Liver (tissue), 9 donors: ENCODE measurements around the gene WDR86. TPM values are rescaled to one million over a fixed set of nuclear protein-coding genes. Genes with fewer than 3 reads are reported as not detected.
A peak's percentile ranks its signal among the peaks of the same experiment; 100 is the strongest.

Experiments used
- DNase-seq: peaks from one replicate; pipeline ENCODE4 v3.0.0-alpha.2; 2017; ENCODE audit warnings: low spot score
- H3K27ac ChIP-seq, 2 donors: one replicate each; pipeline ENCODE4 v1.7.0; 2013; ENCODE audit warnings: inconsistent platforms in 2 of 2, low read length in 2 of 2, control low read depth in 1 of 2, low read depth in 1 of 2, mild to moderate bottlenecking in 1 of 2
- H3K27me3 ChIP-seq, 4 donors: one replicate each; pipeline versions ENCODE4 v1.6.1 to v1.7.0; 2013; ENCODE audit warnings: low read length in 3 of 4, inconsistent platforms in 1 of 4, mild to moderate bottlenecking in 1 of 4, moderate library complexity in 1 of 4; ENCODE audit not compliant: control insufficient read depth in 4 of 4, insufficient read depth in 4 of 4
- H3K36me3 ChIP-seq, 4 donors: one replicate each; pipeline versions ENCODE4 v1.6.1 to v1.7.0; 2013; ENCODE audit warnings: low read length in 3 of 4, mild to moderate bottlenecking in 3 of 4, low read depth in 1 of 4, moderate library complexity in 1 of 4; ENCODE audit not compliant: control insufficient read depth in 4 of 4, insufficient read depth in 3 of 4
- H3K4me1 ChIP-seq, 4 donors: one replicate each; pipeline versions ENCODE4 v1.6.1 to v1.7.0; 2013; ENCODE audit warnings: low read length in 3 of 4, mild to moderate bottlenecking in 3 of 4, moderate library complexity in 1 of 4; ENCODE audit not compliant: control insufficient read depth in 4 of 4, insufficient read depth in 4 of 4
- H3K4me3 ChIP-seq, 3 donors: one replicate each; pipeline versions ENCODE4 v1.6.1 to v1.7.0; 2013; ENCODE audit warnings: low read length in 3 of 3, control low read depth in 1 of 3, low read depth in 1 of 3, mild to moderate bottlenecking in 1 of 3
- H3K9ac ChIP-seq, 2 donors: one replicate each; pipeline ENCODE4 v1.7.0; 2013; ENCODE audit warnings: low read length in 2 of 2, mild to moderate bottlenecking in 2 of 2, moderate library complexity in 2 of 2, control low read depth in 1 of 2, low read depth in 1 of 2
- H3K9me3 ChIP-seq, 4 donors: one replicate each; pipeline versions ENCODE4 v1.6.1 to v1.7.0; 2013; ENCODE audit warnings: low read length in 3 of 4; ENCODE audit not compliant: control insufficient read depth in 4 of 4
- ATF3 ChIP-seq: IDR thresholded peaks from 2 replicates; pipeline ENCODE4 v1.6.1; 2016; ENCODE audit warnings: antibody characterized with exemption
- CTCF ChIP-seq: fragments of 150-350 bp; IDR thresholded peaks from 2 replicates; pipeline ENCODE4 v1.5.1; 2017; ENCODE audit warnings: improper control_type of control experiment, low read depth, low read length; ENCODE audit not compliant: missing input control
- EGR1 ChIP-seq, 2 donors: IDR thresholded peaks; 2 replicates each; pipeline ENCODE4 v1.6.1; 2016 to 2018; ENCODE audit warnings: antibody characterized with exemption in 2 of 2, low read depth in 2 of 2
- FOXA1 ChIP-seq: IDR thresholded peaks from 2 replicates; pipeline ENCODE4 v1.6.1; 2016; ENCODE audit warnings: antibody characterized with exemption
- FOXA2 ChIP-seq: IDR thresholded peaks from 2 replicates; pipeline ENCODE4 v1.6.1; 2016; ENCODE audit warnings: antibody characterized with exemption
- GABPA ChIP-seq, 2 donors: IDR thresholded peaks in 1 of 2; conservative IDR thresholded peaks in 1 of 2; 2 replicates each; pipeline ENCODE4 v1.6.1; 2016; ENCODE audit warnings: antibody characterized with exemption in 2 of 2, mild to moderate bottlenecking in 1 of 2, moderate library complexity in 1 of 2
- HNF4A ChIP-seq, 2 donors: conservative IDR thresholded peaks; 2 replicates each; pipeline ENCODE4 v1.6.1; 2016; ENCODE audit warnings: antibody characterized with exemption in 2 of 2, mild to moderate bottlenecking in 2 of 2
- HNF4G ChIP-seq: IDR thresholded peaks from 2 replicates; pipeline ENCODE4 v1.6.1; 2016; ENCODE audit warnings: antibody characterized with exemption
- JUND ChIP-seq, 2 donors: IDR thresholded peaks; 2 replicates each; pipeline ENCODE4 v1.6.1; 2016; ENCODE audit warnings: antibody characterized with exemption in 2 of 2
- MAX ChIP-seq: IDR thresholded peaks from 2 replicates; pipeline ENCODE4 v1.6.1; 2016; ENCODE audit warnings: antibody characterized with exemption
- NR2F2 ChIP-seq: IDR thresholded peaks from 2 replicates; pipeline ENCODE4 v1.6.1; 2016; ENCODE audit warnings: antibody characterized with exemption
- REST ChIP-seq: IDR thresholded peaks from 2 replicates; pipeline ENCODE4 v1.6.1; 2016; ENCODE audit warnings: antibody characterized with exemption, mild to moderate bottlenecking
- RXRA ChIP-seq, 2 donors: IDR thresholded peaks; 2 replicates each; pipeline ENCODE4 v1.6.1; 2017 to 2018; ENCODE audit warnings: antibody characterized with exemption in 2 of 2, mild to moderate bottlenecking in 1 of 2
- SP1 ChIP-seq: IDR thresholded peaks from 2 replicates; pipeline ENCODE4 v1.6.1; 2018; ENCODE audit warnings: antibody characterized with exemption, mild to moderate bottlenecking
- TAF1 ChIP-seq: conservative IDR thresholded peaks from 2 replicates; pipeline ENCODE4 v1.6.1; 2016; ENCODE audit warnings: antibody characterized with exemption, mild to moderate bottlenecking
- YY1 ChIP-seq: IDR thresholded peaks from 2 replicates; pipeline ENCODE4 v1.6.1; 2016; ENCODE audit warnings: antibody characterized with exemption, mild to moderate bottlenecking
- ZBTB33 ChIP-seq: IDR thresholded peaks from 2 replicates; pipeline ENCODE4 v1.6.1; 2016; ENCODE audit warnings: antibody characterized with exemption
- WGBS: extraction: QIAGEN DNeasy Blood & Tissue Kit; methylation state at CpG from one replicate; pipeline ENCODE4 v1.1.7; 2013; 5-methylcytosine and 5-hydroxymethylcytosine counted together
- polyA plus RNA-seq, 2 donors: library from polyadenylated mRNA; stranded (reverse) in 1 of 2; unstranded in 1 of 2; fragments of 200-250 nt in 1 of 2; fragments of >200 nt in 1 of 2; fragmentation: Nextera tagmentation in 1 of 2; extraction: Ambion mirVana in 1 of 2; gene quantifications; one replicate each; pipeline versions ENCODE4 v1.2.1 to v1.2.3, GENCODE V29; 2013 to 2015
- total RNA-seq, 2 donors: library from RNA; depleted of rRNA; stranded (reverse); fragments of >200 nt; gene quantifications; one replicate each; pipeline ENCODE4 v1.2.3, GENCODE V29; 2014
- donor health status: healthy.
- donor health status: healthy.
- donor health status: healthy.
- donor health status: healthy.
- donor health status: healthy.

Gene WDR86
- total and polyA plus RNA-seq, 4 donors, result 0.35 to 4.9 (median 0.77) TPM

GRCh38 chr7:151403764-151404163 lies 6.1 kb downstream of the WDR86 start:
- no peaks in the 10 kb centered on the region for H3K36me3 ChIP-seq
- H3K9ac ChIP-seq, result no peak overlapping the region
- H3K4me1 ChIP-seq, result peaks cover 7 to 18% (median 15%) of the 10 kb centered on the region in 4 donors
- H3K4me3 ChIP-seq, result no peak overlapping the region
- WGBS, result 77% methylated on average over 9 of the region's 9 CpGs
- TF ChIP-seq NR2F2 (no peak), REST (no peak), TAF1 (no peak), FOXA2 (no peak), CTCF (no peak), YY1 (no peak), FOXA1 (no peak), HNF4A (conservative IDR thresholded peaks at IDR 0.05) (no peak), HNF4G (no peak), EGR1 (IDR thresholded peaks at IDR 0.05; ENCODE audit: low read depth in 2 of 2) (no peak), ATF3 (no peak), RXRA (IDR thresholded peaks at IDR 0.05) (no peak), SP1 (no peak), GABPA (IDR thresholded peaks at IDR 0.05 in 1 of 2, conservative IDR thresholded peaks at IDR 0.05 in 1 of 2) (no peak), MAX (no peak), ZBTB33 (no peak), JUND (IDR thresholded peaks at IDR 0.05) (no peak)
- peaks cover 0 to 2% (median under 1%) of the 10 kb centered on the region in 4 donors for H3K27me3 ChIP-seq
- H3K27ac ChIP-seq, result peak overlapping the region; percentile 48 to 73
- no peaks in the 10 kb centered on the region for H3K9me3 ChIP-seq
- no peak for DNase-seq
